CD14-positive monocyte (primary cell): ENCODE measurements around the gene TMEM18. TPM values are rescaled to one million over a fixed set of nuclear protein-coding genes. Genes with fewer than 3 reads are reported as not detected.

Experiments
- DNase-seq, 3 donors: peaks; one replicate each; pipeline ENCODE4 v3.0.0-alpha.2; 2011 to 2022
- H2AFZ ChIP-seq: 2 replicates; pipeline ENCODE4 v1.6.0; 2012; ENCODE audit warnings: mild to moderate bottlenecking, low read depth, low read length, inconsistent platforms; ENCODE audit not compliant: insufficient read depth, poor library complexity, severe bottlenecking
- H3K27ac ChIP-seq, 2 donors: 1 replicate in 1 of 2; 2 replicates in 1 of 2; pipeline ENCODE4 v1.5.1; 2012 to 2013; ENCODE audit warnings: low read length in 2 of 2, control low read depth in 1 of 2, inconsistent platforms in 1 of 2, low read depth in 1 of 2, mild to moderate bottlenecking in 1 of 2
- H3K27me3 ChIP-seq, 2 donors: one replicate each; pipeline versions ENCODE4 v1.6.0 to v1.6.1; 2011 to 2013; ENCODE audit warnings: low read length in 2 of 2; ENCODE audit not compliant: control insufficient read depth in 2 of 2, insufficient read depth in 2 of 2
- H3K36me3 ChIP-seq, 2 donors: replicated peaks in 1 of 2; 1 replicate in 1 of 2; 2 replicates in 1 of 2; pipeline versions ENCODE4 v1.5.1 to v1.6.1; 2012 to 2013; ENCODE audit warnings: low read length in 2 of 2, control low read depth in 1 of 2, inconsistent platforms in 1 of 2, mild to moderate bottlenecking in 1 of 2; ENCODE audit not compliant: insufficient read depth in 2 of 2, control insufficient read depth in 1 of 2
- H3K4me1 ChIP-seq, 2 donors: 1 replicate in 1 of 2; 2 replicates in 1 of 2; pipeline versions ENCODE4 v1.5.1 to v1.6.1; 2012 to 2013; ENCODE audit warnings: low read length in 2 of 2, control low read depth in 1 of 2, inconsistent platforms in 1 of 2, mild to moderate bottlenecking in 1 of 2, moderate library complexity in 1 of 2; ENCODE audit not compliant: insufficient read depth in 2 of 2, control insufficient read depth in 1 of 2
- H3K4me2 ChIP-seq: replicated peaks from 2 replicates; pipeline ENCODE3; 2012; ENCODE audit warnings: low read length, moderate library complexity, mild to moderate bottlenecking; ENCODE audit not compliant: poor library complexity, severe bottlenecking; ENCODE audit errors: extremely low read depth
- H3K4me3 ChIP-seq, 3 experiments: fragments of 200-600 bp in 1 of 3; sonication (generic) in 1 of 3; replicated peaks in 1 of 3; 1 replicate in 2 of 3; 2 replicates in 1 of 3; pipeline ENCODE4 v1.5.1; 2011 to 2013; ENCODE audit warnings: low read length in 3 of 3, mild to moderate bottlenecking in 3 of 3, control low read depth in 2 of 3, low read depth in 2 of 3, inconsistent platforms in 1 of 3, moderate library complexity in 1 of 3
- H3K79me2 ChIP-seq: 2 replicates; pipeline ENCODE4 v1.6.0; 2012; ENCODE audit warnings: mild to moderate bottlenecking, control low read depth, inconsistent platforms, low read length, moderate library complexity; ENCODE audit not compliant: insufficient read depth
- H3K9ac ChIP-seq: 2 replicates; pipeline ENCODE4 v1.6.0; 2017; ENCODE audit warnings: low read length, mild to moderate bottlenecking; ENCODE audit not compliant: insufficient read depth, poor library complexity, severe bottlenecking
- H3K9me3 ChIP-seq, 2 donors: replicated peaks in 1 of 2; 1 replicate in 1 of 2; 2 replicates in 1 of 2; pipeline versions ENCODE4 v1.5.1 to v1.6.1; 2012 to 2013; ENCODE audit warnings: low read length in 2 of 2, control low read depth in 1 of 2; ENCODE audit not compliant: control insufficient read depth in 1 of 2, insufficient read depth in 1 of 2
- H4K20me1 ChIP-seq: 2 replicates; pipeline ENCODE4 v1.6.0; 2012; ENCODE audit warnings: mild to moderate bottlenecking, low read length, control low read depth, moderate library complexity; ENCODE audit not compliant: insufficient read depth
- H3K27ac Mint-ChIP-seq, 7 donors: one replicate each; pipeline ENCODE4 v1.8.0; 2020; ENCODE audit warnings: mild to moderate bottlenecking in 7 of 7, mixed read lengths in 7 of 7, moderate library complexity in 6 of 7, inconsistent platforms in 2 of 7
- H3K27me3 Mint-ChIP-seq, 3 donors: one replicate each; pipeline ENCODE4 v1.8.0; 2021 to 2022; ENCODE audit warnings: low read depth in 3 of 3, mild to moderate bottlenecking in 3 of 3, mixed read lengths in 3 of 3, moderate library complexity in 3 of 3, inconsistent platforms in 1 of 3
- H3K36me3 Mint-ChIP-seq, 2 donors: one replicate each; pipeline ENCODE4 v1.8.0; 2020; ENCODE audit warnings: mixed read lengths in 2 of 2, inconsistent platforms in 1 of 2, mild to moderate bottlenecking in 1 of 2
- H3K4me1 Mint-ChIP-seq: one replicate; pipeline ENCODE4 v1.8.0; 2020; ENCODE audit warnings: mild to moderate bottlenecking, mixed read lengths
- H3K4me3 Mint-ChIP-seq, 2 donors: one replicate each; pipeline ENCODE4 v1.8.0; 2020; ENCODE audit warnings: mild to moderate bottlenecking in 2 of 2, mixed read lengths in 2 of 2, moderate library complexity in 1 of 2
- H3K9me3 Mint-ChIP-seq, 7 donors: one replicate each; pipeline ENCODE4 v1.8.0; 2020 to 2022; ENCODE audit warnings: mixed read lengths in 7 of 7, mild to moderate bottlenecking in 6 of 7, moderate library complexity in 6 of 7, inconsistent platforms in 2 of 7
- CTCF ChIP-seq: fragments of 200-600 bp; IDR thresholded peaks from one replicate; pipeline ENCODE4 v1.8.0; 2022; ENCODE audit warnings: antibody characterized with exemption, mild to moderate bottlenecking
- WGBS: methylation state at CpG from one replicate; pipeline ENCODE4 v1.1.5; 2013; ENCODE audit warnings: missing lambda C conversion rate; ENCODE audit not compliant: insufficient coverage; 5-methylcytosine and 5-hydroxymethylcytosine counted together
- intact Hi-C, 2 donors: fragments of 100-400 bp; cut with micrococcal nuclease; formaldehyde crosslinking; loops; one replicate each; pipeline versions ENCODE4 v1.15.0 to v1.15.1; 2023
- polyA plus RNA-seq, 3 donors: library from polyadenylated mRNA; depleted of rRNA in 1 of 3; unstranded in 2 of 3; stranded (reverse) in 1 of 3; fragments of 300-500 nt in 2 of 3; fragments of >200 nt in 1 of 3; fragmentation: Illumina TruSeq in 2 of 3; gene quantifications; 1 replicate in 2 of 3; 2 replicates in 1 of 3; pipeline ENCODE4 v1.2.3, GENCODE V29; 2012 to 2021

Gene TMEM18
- polyA plus RNA-seq, 3 donors, result 9.3 to 23.5 (median 21.8) TPM

GRCh38 chr2:654896-655295 is 22.3 kb downstream of the TMEM18 start:
- peaks cover 0 to 3% (median 0%) of the 10 kb centered on the region in 7 donors for H3K9me3 Mint-ChIP-seq
- Histone ChIP-seq H3K9ac (no peak overlapping the region), H3K27ac (no peak overlapping the region), H3K4me3 (no peak overlapping the region), H3K36me3 (no peaks in the 10 kb centered on the region), H3K79me2 (no peaks in the 10 kb centered on the region), H3K4me1 (no peaks in the 10 kb centered on the region), H4K20me1 (no peaks in the 10 kb centered on the region), H2AFZ (no peak overlapping the region), H3K27me3 (no peaks in the 10 kb centered on the region), H3K4me2 (no peak overlapping the region), H3K9me3 (no peaks in the 10 kb centered on the region)
- no peaks in the 10 kb centered on the region for H3K36me3 Mint-ChIP-seq
- no peak overlapping the region for H3K4me3 Mint-ChIP-seq
- H3K27ac Mint-ChIP-seq, result no peak overlapping the region
- DNase-seq, result no peak
- H3K27me3 Mint-ChIP-seq, result peaks cover 0 to 8% (median 5%) of the 10 kb centered on the region in 3 donors
- intact Hi-C loops, result no loop called here
- 77% methylated on average over 9 of the region's 10 CpGs for WGBS
- no peaks in the 10 kb centered on the region for H3K4me1 Mint-ChIP-seq
- no peak for TF ChIP-seq CTCF

- no peaks in the 10 kb centered on the region for H3K36me3 ChIP-seq
- H3K4me3 ChIP-seq, result no peak overlapping the region
- Mint-ChIP-seq H3K4me3 (no peak overlapping the region), H3K27ac (peak overlapping the region in 1 of 7 donors; percentile 5), H3K36me3 (no peaks in the 10 kb centered on the region), H3K4me1 (no peaks in the 10 kb centered on the region), H3K27me3 (peaks cover 0 to 6% (median 2%) of the 10 kb centered on the region in 3 donors), H3K9me3 (peaks cover 0 to 3% (median 0%) of the 10 kb centered on the region in 7 donors)
- no peak overlapping the region for H2AFZ ChIP-seq
- no peaks in the 10 kb centered on the region for H3K27me3 ChIP-seq
- H3K4me2 ChIP-seq, result no peak overlapping the region
- TF ChIP-seq CTCF, result no peak
- DNase-seq, result no peak
- H3K9me3 ChIP-seq, result no peaks in the 10 kb centered on the region
- no peak overlapping the region for H3K27ac ChIP-seq
- 97% methylated on average over 11 of the region's 17 CpGs for WGBS
- H3K79me2 ChIP-seq, result no peaks in the 10 kb centered on the region
- no peaks in the 10 kb centered on the region for H3K4me1 ChIP-seq
- no peaks in the 10 kb centered on the region for H4K20me1 ChIP-seq
- intact Hi-C loops, result no loop called here
- H3K9ac ChIP-seq, result no peak overlapping the region
Observed at GRCh38 chr2:653645-654425, 23.4 kb downstream of the TMEM18 start.
